Vagina (tissue), 2 donors: Measurements from ENCODE around the gene POLR2M. TPM values are rescaled to one million over a fixed set of nuclear protein-coding genes. Genes with fewer than 3 reads are reported as not detected.

Experiments used
- DNase-seq, 2 donors: peaks; one replicate each; pipeline ENCODE4 v3.0.0-alpha.2; 2017; ENCODE audit errors: extremely low spot score in 2 of 2
- H3K27ac ChIP-seq: fragments of 200-600 bp; sonication (generic); one replicate; pipeline ENCODE4 v1.5.1; 2019
- H3K27me3 ChIP-seq: fragments of 200-600 bp; sonication (generic); one replicate; pipeline ENCODE4 v1.5.1; 2019
- H3K36me3 ChIP-seq, 2 donors: fragments of 200-600 bp; sonication (generic); one replicate each; pipeline ENCODE4 v1.5.1; 2017 to 2019
- H3K4me1 ChIP-seq: fragments of 200-600 bp; sonication (generic); one replicate; pipeline ENCODE4 v1.5.1; 2019
- H3K4me3 ChIP-seq, 2 donors: fragments of 200-600 bp; sonication (generic); 1 replicate in 1 of 2; 2 replicates in 1 of 2; pipeline ENCODE4 v1.5.1; 2016 to 2019
- H3K9me3 ChIP-seq: fragments of 200-600 bp; sonication (generic); one replicate; pipeline ENCODE4 v1.5.1; 2019
- POLR2A ChIP-seq, 2 donors: fragments of 450-650 bp; IDR thresholded peaks; one replicate each; pipeline ENCODE4 v1.6.1; 2017; ENCODE audit warnings: antibody characterized with exemption in 2 of 2, mild to moderate bottlenecking in 2 of 2, moderate library complexity in 2 of 2
- POLR2AphosphoS5 ChIP-seq, 2 donors: sonication (generic); formaldehyde crosslinking; IDR thresholded peaks; one replicate each; pipeline ENCODE4 v1.9.0; 2017; ENCODE audit warnings: antibody characterized with exemption in 2 of 2, mild to moderate bottlenecking in 2 of 2, low read depth in 1 of 2; ENCODE audit not compliant: insufficient read depth in 1 of 2
- intact Hi-C: fragments of 100-400 bp; cut with DNase I; formaldehyde crosslinking; loops from one replicate; pipeline ENCODE4 v1.15.1; 2023
- total RNA-seq: library from RNA; depleted of rRNA; stranded (reverse); fragments of >200 nt; gene quantifications from one replicate; pipeline ENCODE4 v1.2.3, GENCODE V29; 2016
- TF ChIP-seq, protein P1 (sequence below), 3 experiments: fragments of 450-650 bp in 2 of 3; fragments of 200-600 bp in 1 of 3; sonication (generic) in 1 of 3; IDR thresholded peaks; one replicate each; pipeline ENCODE4 v1.5.1; 2017 to 2019; ENCODE audit warnings: antibody characterized with exemption in 3 of 3, mild to moderate bottlenecking in 2 of 3, moderate library complexity in 2 of 3

POLR2M gene
- total RNA-seq, 1 donor from 2014 or later, result 204 TPM

DNA sequence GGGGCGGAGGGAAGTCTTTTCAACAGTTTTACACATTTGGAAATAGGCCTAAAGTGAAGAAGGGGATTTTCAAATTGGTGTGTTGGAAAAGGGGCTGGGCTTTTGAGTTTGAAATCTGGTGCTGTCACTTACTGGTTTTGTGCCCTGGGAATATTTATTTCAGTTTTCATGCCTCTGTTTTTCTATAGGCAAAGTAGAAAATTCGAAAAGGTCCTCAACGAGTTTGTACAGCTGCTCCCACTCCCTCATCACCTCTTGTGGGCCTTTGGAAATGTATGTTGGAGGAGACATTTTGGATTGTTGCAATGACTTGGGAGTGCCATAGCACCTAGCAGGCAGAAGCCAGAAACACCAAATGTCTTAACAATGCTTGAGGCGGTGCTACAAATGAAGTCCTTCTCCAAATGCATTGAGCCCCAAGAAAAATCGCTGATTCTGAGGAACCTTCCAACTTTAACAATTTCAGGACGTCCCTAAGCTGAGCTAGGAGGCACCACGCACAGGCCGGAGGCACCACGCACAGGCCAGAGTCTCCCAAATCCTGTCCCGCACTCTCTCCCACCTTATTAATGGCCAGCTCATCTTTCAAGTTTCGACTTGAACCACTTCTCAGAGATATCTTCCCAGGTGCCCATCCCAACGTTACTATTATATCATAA, 639 bp upstream of the POLR2M start:
- H3K36me3 ChIP-seq, result peaks cover 0 to 18% of the 10 kb centered on the region in 2 donors
- H3K27ac ChIP-seq, result peak overlapping the region; percentile 93
- peak overlapping the region; percentile 79 to 82 for H3K4me3 ChIP-seq
- intact Hi-C loops, result loop anchor here (5.0 kb wide), 1 partner anchor 944 kb away; no protein-coding TSS in a partner anchor
- no peaks in the 10 kb centered on the region for H3K27me3 ChIP-seq
- no peak for DNase-seq
- TF ChIP-seq POLR2A (IDR thresholded peaks at IDR 0.05) (no peak), POLR2AphosphoS5 (IDR thresholded peaks at IDR 0.05; ENCODE audit: insufficient read depth in 1 of 2, low read depth in 1 of 2) (no peak)
- TF ChIP-seq, protein P1, sequence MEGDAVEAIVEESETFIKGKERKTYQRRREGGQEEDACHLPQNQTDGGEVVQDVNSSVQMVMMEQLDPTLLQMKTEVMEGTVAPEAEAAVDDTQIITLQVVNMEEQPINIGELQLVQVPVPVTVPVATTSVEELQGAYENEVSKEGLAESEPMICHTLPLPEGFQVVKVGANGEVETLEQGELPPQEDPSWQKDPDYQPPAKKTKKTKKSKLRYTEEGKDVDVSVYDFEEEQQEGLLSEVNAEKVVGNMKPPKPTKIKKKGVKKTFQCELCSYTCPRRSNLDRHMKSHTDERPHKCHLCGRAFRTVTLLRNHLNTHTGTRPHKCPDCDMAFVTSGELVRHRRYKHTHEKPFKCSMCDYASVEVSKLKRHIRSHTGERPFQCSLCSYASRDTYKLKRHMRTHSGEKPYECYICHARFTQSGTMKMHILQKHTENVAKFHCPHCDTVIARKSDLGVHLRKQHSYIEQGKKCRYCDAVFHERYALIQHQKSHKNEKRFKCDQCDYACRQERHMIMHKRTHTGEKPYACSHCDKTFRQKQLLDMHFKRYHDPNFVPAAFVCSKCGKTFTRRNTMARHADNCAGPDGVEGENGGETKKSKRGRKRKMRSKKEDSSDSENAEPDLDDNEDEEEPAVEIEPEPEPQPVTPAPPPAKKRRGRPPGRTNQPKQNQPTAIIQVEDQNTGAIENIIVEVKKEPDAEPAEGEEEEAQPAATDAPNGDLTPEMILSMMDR (IDR thresholded peaks at IDR 0.05), result no peak
- no peaks in the 10 kb centered on the region for H3K9me3 ChIP-seq
- H3K4me1 ChIP-seq, result peaks cover 54% of the 10 kb centered on the region

DNA sequence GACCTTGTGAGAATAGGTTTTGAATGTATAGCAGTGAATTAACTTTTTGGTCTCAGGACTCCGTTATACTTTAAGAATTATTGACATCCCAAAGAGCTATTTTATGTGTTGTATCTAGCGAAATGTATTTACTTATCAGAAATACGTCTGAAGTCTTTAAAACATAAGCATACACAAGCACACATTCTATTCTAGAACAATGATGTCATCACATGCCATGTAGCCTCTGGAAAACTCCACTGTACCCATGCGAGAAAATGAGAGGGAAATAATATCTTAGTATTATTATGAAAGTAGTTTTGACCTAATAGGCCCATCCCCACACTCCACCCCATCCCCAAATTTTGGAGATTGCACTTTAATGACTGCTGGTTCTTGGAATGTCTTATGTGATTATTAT, 1.5 kb downstream of the POLR2M start:
- peaks cover 0 to 39% of the 10 kb centered on the region in 2 donors for H3K36me3 ChIP-seq
- H3K27ac ChIP-seq, result no peak overlapping the region
- H3K27me3 ChIP-seq, result no peaks in the 10 kb centered on the region
- H3K4me1 ChIP-seq, result peaks cover 55% of the 10 kb centered on the region
- H3K9me3 ChIP-seq, result no peaks in the 10 kb centered on the region
- TF ChIP-seq POLR2AphosphoS5 (IDR thresholded peaks at IDR 0.05; ENCODE audit: insufficient read depth in 1 of 2, low read depth in 1 of 2) (no peak), POLR2A (IDR thresholded peaks at IDR 0.05) (no peak)
- TF ChIP-seq, protein P1 (IDR thresholded peaks at IDR 0.05), result no peak
- intact Hi-C loops, result loop anchor here (5.0 kb wide), 1 partner anchor 946 kb away; no protein-coding TSS in a partner anchor
- DNase-seq, result no peak
- peak overlapping the region; percentile 79 to 82 for H3K4me3 ChIP-seq

GRCh38 chr15:57718309-57718708, 11.8 kb downstream of the POLR2M start:
- DNase-seq, result no peak
- TF ChIP-seq, protein P1 (IDR thresholded peaks at IDR 0.05), result no peak
- TF ChIP-seq POLR2A (IDR thresholded peaks at IDR 0.05), result no peak
- no peak for TF ChIP-seq POLR2AphosphoS5 (IDR thresholded peaks at IDR 0.05; ENCODE audit: insufficient read depth in 1 of 2, low read depth in 1 of 2)
- Histone ChIP-seq H3K4me1 (no peaks in the 10 kb centered on the region), H3K27ac (no peak overlapping the region), H3K27me3 (no peaks in the 10 kb centered on the region), H3K9me3 (no peaks in the 10 kb centered on the region), H3K4me3 (no peak overlapping the region), H3K36me3 (peaks cover 0 to 24% of the 10 kb centered on the region in 2 donors)
- intact Hi-C loops, result no loop called here

DNA sequence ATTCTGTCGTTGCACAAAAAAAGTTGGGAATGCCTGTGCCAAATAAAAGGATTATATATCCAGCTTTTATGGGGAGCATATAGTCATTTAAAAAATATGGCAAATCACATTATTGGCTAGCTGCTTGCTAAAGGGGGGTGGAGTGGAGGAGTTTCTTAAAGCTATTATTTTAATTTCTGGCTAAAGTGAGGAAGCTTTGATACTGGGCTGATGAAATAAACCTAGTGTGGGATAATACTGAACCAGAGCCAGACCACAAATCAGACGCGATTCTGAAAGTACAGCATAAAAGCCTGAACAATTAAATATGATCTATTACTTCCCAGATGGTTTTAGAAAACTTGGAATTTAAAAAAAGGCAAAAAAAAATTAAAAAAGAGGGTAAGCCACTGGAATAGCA, 14.4 kb downstream of the POLR2M start:
- TF ChIP-seq POLR2A (IDR thresholded peaks at IDR 0.05) (no peak), POLR2AphosphoS5 (IDR thresholded peaks at IDR 0.05; ENCODE audit: insufficient read depth in 1 of 2, low read depth in 1 of 2) (no peak)
- TF ChIP-seq, protein P1 (IDR thresholded peaks at IDR 0.05), result no peak
- no peak for DNase-seq
- Histone ChIP-seq H3K27ac (no peak overlapping the region), H3K4me3 (no peak overlapping the region), H3K27me3 (no peaks in the 10 kb centered on the region), H3K9me3 (no peaks in the 10 kb centered on the region), H3K4me1 (no peaks in the 10 kb centered on the region), H3K36me3 (peaks cover 0 to 6% of the 10 kb centered on the region in 2 donors)
- intact Hi-C loops, result no loop called here

- Histone ChIP-seq H3K27me3 (no peaks in the 10 kb centered on the region), H3K4me3 (no peak overlapping the region), H3K27ac (no peak overlapping the region), H3K36me3 (no peaks in the 10 kb centered on the region), H3K4me1 (no peaks in the 10 kb centered on the region), H3K9me3 (no peaks in the 10 kb centered on the region)
- no peak for DNase-seq
- intact Hi-C loops, result no loop called here
- TF ChIP-seq POLR2AphosphoS5 (IDR thresholded peaks at IDR 0.05; ENCODE audit: insufficient read depth in 1 of 2, low read depth in 1 of 2), result no peak
- no peak for TF ChIP-seq POLR2A (IDR thresholded peaks at IDR 0.05)
- TF ChIP-seq, protein P1 (IDR thresholded peaks at IDR 0.05), result no peak
Observed at GRCh38 chr15:57726411-57726810, 19.9 kb downstream of the POLR2M start.
